Mucosa of descending colon (tissue), 3 donors: ENCODE results near the gene FIGLA. TPM values are rescaled to one million over a fixed set of nuclear protein-coding genes. Genes with fewer than 3 reads are reported as not detected.
"Not testable (repeated sequence)": the region's sequence is repeated elsewhere in the genome, so short reads cannot be mapped to it uniquely, and the experiment has no call there.

Experiments used
- ATAC-seq: fragments of 200-7000 bp; cut with Tn5 transposase; one replicate; pipeline ENCODE4 v1.9.1; 2020; ENCODE audit warnings: mild to moderate bottlenecking, moderate library complexity
- DNase-seq, 3 donors: peaks; one replicate each; pipeline ENCODE4 v3.0.0-alpha.2; 2020
- H3K36me3 ChIP-seq: fragments of 200-600 bp; one replicate; pipeline ENCODE4 v1.8.0; 2021; ENCODE audit warnings: low read depth, mild to moderate bottlenecking
- H3K4me1 ChIP-seq: fragments of 200-600 bp; one replicate; pipeline ENCODE4 v1.8.0; 2021; ENCODE audit warnings: low read depth, mild to moderate bottlenecking
- H3K4me3 ChIP-seq: fragments of 200-600 bp; one replicate; pipeline ENCODE4 v1.8.0; 2021; ENCODE audit warnings: mild to moderate bottlenecking
- H3K9me3 ChIP-seq: fragments of 200-600 bp; one replicate; pipeline ENCODE4 v1.8.0; 2021; ENCODE audit warnings: mild to moderate bottlenecking
- intact Hi-C, 2 donors: fragments of 100-400 bp; cut with DNase I in 1 of 2; cut with micrococcal nuclease in 1 of 2; formaldehyde crosslinking; loops; one replicate each; pipeline versions ENCODE4 v1.11.0 to v1.11.1; 2022; cut with DNase I, micrococcal nuclease
- total RNA-seq, 3 donors: library from RNA; stranded (reverse); fragmentation: NEBNext Ultra II Directional in 2 of 3; extraction: Animal tissue kit (Norgen Biotek cat#: 25700) in 2 of 3; gene quantifications; one replicate each; pipeline versions ENCODE4 v1.2.1 to v1.2.4, GENCODE V29; 2021 to 2023
- TF ChIP-seq, protein P1 (sequence below): fragments of 200-600 bp; IDR thresholded peaks from one replicate; pipeline ENCODE4 v1.8.0; 2022; ENCODE audit warnings: antibody characterized with exemption, mild to moderate bottlenecking
- donor health status: DM: no; HTN: no; CAD: no; lungs with moderate emphysema.
- donor health status: DM: no; HTN: no; CAD: no.
- donor health status: DM: no; HTN: yes; CAD: no.

FIGLA gene
- total RNA-seq, 3 donors from 2014 or later: not detected

DNA sequence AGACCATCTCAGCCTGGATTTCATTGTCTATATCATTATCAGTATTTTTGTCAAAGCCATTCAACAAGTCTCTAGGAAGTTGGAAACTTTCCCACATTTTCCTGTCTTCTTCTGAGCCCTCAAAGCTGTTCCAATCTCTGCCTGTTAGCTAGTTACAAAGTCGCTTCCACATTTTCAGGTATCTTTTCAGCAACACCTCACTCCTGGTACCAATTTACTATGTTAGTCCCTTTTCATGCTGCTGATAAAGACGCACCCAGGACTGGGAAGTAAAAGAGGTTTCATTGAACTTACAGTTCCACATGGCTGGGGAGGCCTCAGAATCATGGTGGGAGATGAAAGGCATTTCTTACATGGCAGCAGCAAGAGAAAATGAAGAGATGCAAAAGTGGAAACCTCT, 9.3 kb upstream of the FIGLA start:
- ATAC-seq (no peak), DNase-seq (no peak)
- Histone ChIP-seq H3K36me3 (no peaks in the 10 kb centered on the region), H3K9me3 (peaks cover under 1% of the 10 kb centered on the region), H3K4me3 (no peak overlapping the region), H3K4me1 (no peaks in the 10 kb centered on the region)
- TF ChIP-seq, protein P1, sequence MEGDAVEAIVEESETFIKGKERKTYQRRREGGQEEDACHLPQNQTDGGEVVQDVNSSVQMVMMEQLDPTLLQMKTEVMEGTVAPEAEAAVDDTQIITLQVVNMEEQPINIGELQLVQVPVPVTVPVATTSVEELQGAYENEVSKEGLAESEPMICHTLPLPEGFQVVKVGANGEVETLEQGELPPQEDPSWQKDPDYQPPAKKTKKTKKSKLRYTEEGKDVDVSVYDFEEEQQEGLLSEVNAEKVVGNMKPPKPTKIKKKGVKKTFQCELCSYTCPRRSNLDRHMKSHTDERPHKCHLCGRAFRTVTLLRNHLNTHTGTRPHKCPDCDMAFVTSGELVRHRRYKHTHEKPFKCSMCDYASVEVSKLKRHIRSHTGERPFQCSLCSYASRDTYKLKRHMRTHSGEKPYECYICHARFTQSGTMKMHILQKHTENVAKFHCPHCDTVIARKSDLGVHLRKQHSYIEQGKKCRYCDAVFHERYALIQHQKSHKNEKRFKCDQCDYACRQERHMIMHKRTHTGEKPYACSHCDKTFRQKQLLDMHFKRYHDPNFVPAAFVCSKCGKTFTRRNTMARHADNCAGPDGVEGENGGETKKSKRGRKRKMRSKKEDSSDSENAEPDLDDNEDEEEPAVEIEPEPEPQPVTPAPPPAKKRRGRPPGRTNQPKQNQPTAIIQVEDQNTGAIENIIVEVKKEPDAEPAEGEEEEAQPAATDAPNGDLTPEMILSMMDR: no peak
- intact Hi-C loops: no loop called here

DNA sequence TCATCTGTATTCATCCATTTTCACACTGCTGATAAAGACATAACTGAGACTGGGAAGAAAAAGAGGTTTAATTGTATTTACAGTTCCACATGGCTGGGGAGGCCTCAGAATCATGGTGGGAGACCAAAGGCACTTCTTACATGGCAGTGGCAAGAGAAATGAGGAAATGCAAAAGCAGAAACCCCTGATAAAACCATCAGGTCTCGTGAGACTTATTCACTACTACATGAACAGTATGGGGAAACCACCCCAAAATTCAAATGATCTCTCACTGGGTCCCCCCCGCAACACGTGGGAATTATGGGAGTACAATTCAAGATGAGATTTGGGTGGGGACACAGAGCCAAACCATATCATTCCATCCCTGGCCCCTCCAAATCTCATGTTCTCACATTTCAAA, 7.6 kb upstream of the FIGLA start:
- ATAC-seq, DNase-seq, H3K36me3 ChIP-seq, H3K9me3 ChIP-seq, H3K4me3 ChIP-seq, H3K4me1 ChIP-seq, intact Hi-C loops: not testable (repeated sequence)

DNA sequence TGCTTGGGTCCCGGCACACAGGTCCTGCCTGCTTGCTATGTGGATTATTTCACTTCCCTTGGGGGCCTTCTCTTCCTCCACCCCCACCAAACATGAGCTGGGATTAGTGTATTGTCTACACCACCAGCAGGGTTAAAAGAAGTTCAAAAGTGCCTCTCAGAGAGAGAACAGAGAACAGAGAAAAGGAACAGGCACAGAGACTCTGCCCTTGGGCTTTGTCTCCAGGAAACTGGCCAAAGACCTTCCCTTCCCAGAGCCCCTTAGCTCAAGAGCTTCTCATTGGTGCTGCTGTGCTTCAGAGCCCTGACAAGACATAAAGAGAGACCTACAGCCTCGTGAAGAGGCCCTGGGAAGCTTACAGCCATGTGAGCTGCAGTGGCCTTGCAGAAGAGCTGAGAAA, 7.1 kb upstream of the FIGLA start:
- intact Hi-C loops: no loop called here
- Histone ChIP-seq H3K4me3 (no peak overlapping the region), H3K4me1 (no peaks in the 10 kb centered on the region), H3K9me3 (no peaks in the 10 kb centered on the region), H3K36me3 (no peaks in the 10 kb centered on the region)
- no peak for DNase-seq
- ATAC-seq: no peak
- TF ChIP-seq, protein P1: no peak

DNA sequence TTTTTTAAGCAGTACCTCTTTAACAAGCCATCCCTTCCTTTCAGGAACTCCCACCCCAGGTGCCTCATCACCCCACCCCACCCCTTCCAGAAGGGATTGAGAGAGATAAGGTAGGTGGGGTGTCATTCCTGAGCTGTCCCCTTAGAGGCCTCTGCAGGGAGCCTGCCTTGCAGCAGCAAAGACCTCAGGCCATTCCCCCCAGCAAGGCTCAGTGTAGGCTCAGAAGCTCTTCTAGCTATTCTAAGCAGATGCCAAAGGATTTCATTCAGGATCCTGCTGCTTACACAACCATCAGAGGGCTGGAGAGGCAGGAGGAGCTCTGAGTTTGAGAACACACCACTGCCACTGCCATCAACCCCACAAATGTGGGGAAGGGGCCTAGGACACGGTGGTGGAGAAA, 5.8 kb upstream of the FIGLA start:
- TF ChIP-seq, protein P1: no peak
- DNase-seq (no peak), ATAC-seq (no peak)
- no peak overlapping the region for H3K4me3 ChIP-seq
- no peaks in the 10 kb centered on the region for H3K9me3 ChIP-seq
- intact Hi-C loops: no loop called here
- no peaks in the 10 kb centered on the region for H3K4me1 ChIP-seq
- no peaks in the 10 kb centered on the region for H3K36me3 ChIP-seq

DNA sequence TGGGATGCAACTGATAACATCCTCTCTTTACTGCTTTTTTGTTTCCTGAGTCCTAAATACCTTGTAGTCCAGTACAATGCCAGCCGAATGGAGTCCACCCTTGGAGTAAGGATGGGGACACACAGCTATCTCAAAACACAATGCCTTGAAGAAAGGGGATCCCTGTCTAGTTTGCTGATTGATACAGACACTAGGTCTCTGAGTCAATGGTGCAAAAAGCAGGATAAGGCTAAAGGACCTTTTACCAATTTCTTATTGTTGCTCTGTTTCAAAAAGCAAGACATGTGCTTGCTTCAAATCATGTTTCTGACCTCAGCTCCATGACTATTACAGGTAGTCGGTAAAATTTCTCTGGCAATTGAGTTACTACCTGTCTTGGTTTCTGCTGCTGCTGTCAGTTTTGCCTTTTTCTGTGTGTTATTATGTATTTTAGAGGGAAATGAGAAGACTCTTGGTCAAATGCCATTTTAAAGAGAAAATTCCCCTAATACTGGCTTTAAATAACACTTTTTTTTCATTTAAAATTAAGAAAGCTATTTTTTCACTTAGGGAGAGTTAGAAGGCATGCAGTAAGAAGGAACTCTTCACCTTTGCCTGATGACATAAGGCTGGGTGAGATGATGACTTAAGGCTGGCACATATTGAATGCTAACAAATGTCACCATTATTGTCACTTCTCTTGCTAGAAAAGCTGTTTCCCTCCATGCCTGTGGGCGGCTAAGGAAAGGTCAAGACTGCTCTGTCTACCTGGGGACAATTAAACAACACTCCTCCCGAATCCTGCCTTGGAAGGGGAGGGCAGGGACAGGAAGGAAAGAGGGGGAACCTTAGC, 4.9 kb upstream of the FIGLA start:
- ATAC-seq: no peak
- no peaks in the 10 kb centered on the region for H3K36me3 ChIP-seq

DNA sequence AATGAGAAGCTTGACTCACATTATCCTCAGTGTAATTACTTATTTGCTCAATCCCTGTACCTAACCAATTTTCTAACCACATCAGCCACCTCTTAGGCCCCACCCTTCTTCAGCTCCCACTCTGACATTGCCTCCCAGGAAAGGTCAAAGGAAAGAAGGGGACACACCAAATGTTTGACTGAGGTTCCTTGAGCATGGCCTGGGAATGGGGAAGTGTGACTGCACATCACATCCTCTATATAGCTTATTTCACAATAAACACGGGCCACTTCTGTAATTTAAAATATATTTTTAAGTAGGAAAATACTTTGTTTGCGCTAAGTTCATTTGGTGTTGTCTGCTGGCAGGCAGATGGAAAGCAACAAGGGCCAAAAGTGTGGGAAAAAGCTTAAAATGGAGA, 3.0 kb upstream of the FIGLA start:
- intact Hi-C loops: no loop called here
- DNase-seq (no peak), ATAC-seq (no peak)
- TF ChIP-seq, protein P1: no peak
- Histone ChIP-seq H3K4me3 (no peak overlapping the region), H3K9me3 (no peaks in the 10 kb centered on the region), H3K36me3 (no peaks in the 10 kb centered on the region), H3K4me1 (no peaks in the 10 kb centered on the region)

More for the DNA sequence above, 4.9 kb upstream of the FIGLA start:
- intact Hi-C loops: no loop called here
- TF ChIP-seq, protein P1: no peak
- H3K9me3 ChIP-seq: no peaks in the 10 kb centered on the region
- DNase-seq: no peak
- H3K4me1 ChIP-seq: no peaks in the 10 kb centered on the region
- no peak overlapping the region for H3K4me3 ChIP-seq
